Ectodermal cell (in vitro differentiated cells): ENCODE data around the gene BMX. TPM values are rescaled to one million over a fixed set of nuclear protein-coding genes. Genes with fewer than 3 reads are reported as not detected.

Experiments used
- H3K27ac ChIP-seq: 2 replicates; pipeline ENCODE4 v1.7.0; 2013; ENCODE audit warnings: mild to moderate bottlenecking, low read depth, low read length; ENCODE audit not compliant: insufficient read depth, poor library complexity, severe bottlenecking
- H3K27me3 ChIP-seq: 2 replicates; pipeline ENCODE4 v1.7.0; 2013; ENCODE audit warnings: mild to moderate bottlenecking, low read length; ENCODE audit not compliant: insufficient read depth, control insufficient read depth, poor library complexity, severe bottlenecking
- H3K36me3 ChIP-seq: one replicate; pipeline ENCODE4 v1.7.0; 2013; ENCODE audit warnings: low read length; ENCODE audit not compliant: control insufficient read depth, insufficient read depth
- H3K4me1 ChIP-seq: one replicate; pipeline ENCODE4 v1.7.0; 2013; ENCODE audit warnings: low read length; ENCODE audit not compliant: control insufficient read depth, insufficient read depth
- H3K4me3 ChIP-seq: 2 replicates; pipeline ENCODE4 v1.7.0; 2013; ENCODE audit warnings: low read depth, low read length, control low read depth; ENCODE audit not compliant: insufficient read depth
- H3K9me3 ChIP-seq: 2 replicates; pipeline ENCODE4 v1.7.0; 2013; ENCODE audit warnings: mild to moderate bottlenecking, low read length, moderate library complexity; ENCODE audit not compliant: control insufficient read depth
- WGBS, 2 experiments: methylation state at CpG; one replicate each; pipeline ENCODE4 v1.1.7; 2013; ENCODE audit warnings: missing lambda C conversion rate in 2 of 2; 5-methylcytosine and 5-hydroxymethylcytosine counted together
- polyA plus RNA-seq, 4 experiments: library from polyadenylated mRNA; stranded (reverse); fragments of 50-300 nt; gene quantifications; one replicate each; pipeline ENCODE4 v1.2.3, GENCODE V29; 2013

The BMX gene
- polyA plus RNA-seq (2013, experiment 1 of 4), result not detected
- not detected for polyA plus RNA-seq (2013, experiment 2 of 4)
- polyA plus RNA-seq (2013, experiment 3 of 4), result not detected
- polyA plus RNA-seq (2013, experiment 4 of 4), result not detected

GRCh38 chrX:15500497-15500966, at the start of gene BMX:
Gene BMX (plus strand): TSS chrX:15500807. CDS start chrX:15508354, 7,547 bp downstream.
- Histone ChIP-seq H3K27me3 (no peaks in the 10 kb centered on the region), H3K36me3 (no peaks in the 10 kb centered on the region), H3K4me1 (no peaks in the 10 kb centered on the region), H3K9me3 (no peaks in the 10 kb centered on the region), H3K4me3 (no peak within 1 kb of the TSS), H3K27ac (no peak within 1 kb of the TSS)
- WGBS, 2 experiments, result 93 to 98% methylated on average over 15 to 18 of the region's 18 CpGs

- Histone ChIP-seq H3K27ac (no peak overlapping the region), H3K4me3 (no peak overlapping the region), H3K9me3 (no peaks in the 10 kb centered on the region), H3K36me3 (no peaks in the 10 kb centered on the region), H3K27me3 (no peaks in the 10 kb centered on the region), H3K4me1 (peaks cover 7% of the 10 kb centered on the region)
- WGBS, 2 experiments, result 88 to 89% methylated on average over 1 of the region's 1 CpG
These were observed 48.7 kb upstream of the BMX start for GRCh38 chrX:15451913-15452312.

DNA sequence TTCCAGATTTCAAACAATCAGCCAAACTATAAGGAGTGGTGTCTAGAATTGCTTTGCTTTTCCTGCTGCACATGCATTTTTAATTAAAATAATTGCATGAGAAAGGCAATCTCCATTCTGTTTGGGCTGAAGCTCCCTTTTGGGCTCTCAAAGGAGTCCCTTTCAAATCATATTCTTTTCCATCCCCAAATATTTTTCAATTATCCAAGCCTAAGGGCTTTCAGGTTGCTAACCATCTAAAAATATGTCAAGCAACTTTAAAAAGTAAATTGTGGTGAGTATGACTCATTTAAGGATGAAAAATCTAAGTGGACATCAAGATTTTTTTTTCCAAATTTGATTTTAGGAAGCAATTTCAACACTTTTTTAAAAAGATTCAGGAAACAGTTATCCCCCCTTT, 35.9 kb upstream of the BMX start:
- H3K4me3 ChIP-seq, result no peak overlapping the region
- H3K36me3 ChIP-seq, result no peaks in the 10 kb centered on the region

DNA sequence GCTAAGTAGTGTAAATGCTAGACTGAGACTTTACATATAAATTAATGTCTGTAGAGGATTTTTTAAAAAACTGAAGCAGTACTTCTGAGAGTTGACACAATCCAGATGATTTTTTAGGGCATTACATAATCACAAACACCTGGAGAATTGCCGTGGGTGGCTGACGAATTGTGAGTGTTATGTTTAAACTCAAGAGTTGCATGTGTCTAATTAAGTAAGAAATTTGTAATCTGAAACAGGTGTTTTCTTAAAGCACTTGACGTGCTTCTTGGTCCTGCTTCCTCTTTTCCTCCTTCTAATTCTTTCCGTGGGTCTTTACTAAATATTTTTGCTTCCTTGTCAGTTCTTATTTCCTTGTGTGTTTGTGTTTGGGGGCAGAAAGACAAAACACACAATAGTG, 35.3 kb upstream of the BMX start:
- H3K36me3 ChIP-seq, result no peaks in the 10 kb centered on the region
- 92 to 96% methylated on average over 3 of the region's 4 CpGs for WGBS, 2 experiments
- H3K4me3 ChIP-seq, result no peak overlapping the region
- H3K27me3 ChIP-seq, result no peaks in the 10 kb centered on the region
- H3K9me3 ChIP-seq, result no peaks in the 10 kb centered on the region
- no peaks in the 10 kb centered on the region for H3K4me1 ChIP-seq
- H3K27ac ChIP-seq, result no peak overlapping the region

More for the DNA sequence above, 35.9 kb upstream of the BMX start:
- Histone ChIP-seq H3K4me1 (no peaks in the 10 kb centered on the region), H3K27ac (no peak overlapping the region), H3K9me3 (no peaks in the 10 kb centered on the region), H3K27me3 (no peaks in the 10 kb centered on the region)

DNA sequence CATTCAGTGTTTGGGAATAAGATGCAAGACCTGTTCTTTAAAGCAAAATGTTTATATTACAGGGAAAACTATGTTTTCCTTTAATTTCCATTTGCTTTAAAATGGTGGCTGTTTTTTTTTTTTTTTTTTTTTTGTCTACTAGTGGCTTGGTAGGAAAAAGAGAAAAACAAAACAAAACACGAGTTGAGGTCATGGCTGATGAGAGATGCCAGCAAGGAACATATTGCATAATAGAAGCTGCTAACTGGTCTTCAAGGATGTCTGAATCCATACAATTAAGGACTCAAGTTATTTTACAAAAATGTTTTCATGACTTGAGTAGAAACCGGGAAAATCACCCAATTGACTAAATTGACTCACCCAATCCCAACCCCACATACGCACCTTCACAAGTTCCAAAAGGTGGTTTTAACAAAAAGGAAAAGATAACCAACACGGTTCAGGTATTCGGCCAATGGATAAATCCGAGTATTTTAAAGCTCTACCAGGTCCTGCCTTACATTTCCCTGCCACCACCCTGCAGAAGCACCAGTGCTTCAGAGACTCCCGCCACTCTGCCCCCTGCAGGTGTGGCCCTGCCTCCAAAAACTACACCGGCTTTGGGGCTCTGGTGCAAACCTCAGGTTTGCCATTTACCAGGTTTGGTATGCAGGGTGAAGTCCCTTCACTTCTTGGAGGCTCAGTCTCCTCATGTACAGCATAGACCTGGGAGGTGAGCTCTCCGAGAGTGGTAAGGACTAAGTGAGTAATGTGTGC, 34.5 kb upstream of the BMX start:
- Histone ChIP-seq H3K4me1 (no peaks in the 10 kb centered on the region), H3K36me3 (no peaks in the 10 kb centered on the region), H3K27me3 (no peaks in the 10 kb centered on the region), H3K9me3 (no peaks in the 10 kb centered on the region), H3K4me3 (no peak overlapping the region), H3K27ac (no peak overlapping the region)
- 78 to 93% methylated on average over 8 of the region's 9 CpGs for WGBS, 2 experiments

DNA sequence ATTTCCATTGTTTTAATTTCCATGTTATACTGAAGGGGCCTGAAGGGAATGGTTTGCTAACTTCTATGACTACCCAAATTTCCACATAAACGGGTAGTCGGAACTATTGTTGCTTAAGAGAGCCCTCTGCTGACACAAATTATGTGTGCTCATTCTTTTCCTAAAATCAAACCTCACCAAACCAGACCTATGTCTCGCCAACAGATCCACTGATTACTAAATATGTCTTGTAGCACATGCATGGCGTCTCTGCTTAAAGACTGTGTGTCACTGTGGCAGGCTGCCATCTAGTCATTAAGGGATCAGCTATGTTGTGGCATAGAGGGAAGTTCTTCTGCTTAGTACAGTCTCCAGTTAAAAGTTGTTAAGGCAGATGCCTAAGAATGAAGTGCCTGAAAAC, 32.6 kb upstream of the BMX start:
- WGBS, 2 experiments, result 77 to 93% methylated on average over 4 of the region's 4 CpGs

DNA sequence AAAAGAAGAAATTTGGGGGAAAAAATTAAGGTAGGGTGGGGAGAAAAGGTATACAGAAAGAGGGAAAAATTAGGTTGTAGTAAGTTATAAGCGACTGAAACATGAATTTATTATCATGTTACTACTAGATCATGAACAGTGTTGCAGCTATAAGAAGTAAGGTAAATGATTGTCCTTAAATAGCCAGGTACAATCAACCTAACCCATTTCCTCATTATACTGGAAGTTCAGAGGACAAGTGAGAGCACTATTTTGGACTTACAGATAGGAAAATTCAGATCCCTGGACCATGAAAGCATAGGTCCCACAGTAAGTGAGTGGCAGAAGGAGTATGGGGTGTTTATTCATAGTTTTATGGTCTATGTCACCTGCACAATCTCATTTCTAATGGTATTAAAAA, 31.0 kb upstream of the BMX start:
- H3K4me3 ChIP-seq, result no peak overlapping the region
- H3K4me1 ChIP-seq, result no peaks in the 10 kb centered on the region
- H3K36me3 ChIP-seq, result no peaks in the 10 kb centered on the region
- no peaks in the 10 kb centered on the region for H3K9me3 ChIP-seq
- WGBS, 2 experiments, result 100% methylated on average over 1 of the region's 1 CpG; no CpG with 5 or more reads in 1 of the 2 experiments
- H3K27me3 ChIP-seq, result no peaks in the 10 kb centered on the region
- H3K27ac ChIP-seq, result no peak overlapping the region

More for the DNA sequence above, 32.6 kb upstream of the BMX start:
- H3K36me3 ChIP-seq, result no peaks in the 10 kb centered on the region
- no peak overlapping the region for H3K4me3 ChIP-seq
- H3K9me3 ChIP-seq, result no peaks in the 10 kb centered on the region
- no peaks in the 10 kb centered on the region for H3K4me1 ChIP-seq
- H3K27me3 ChIP-seq, result no peaks in the 10 kb centered on the region
- no peak overlapping the region for H3K27ac ChIP-seq

DNA sequence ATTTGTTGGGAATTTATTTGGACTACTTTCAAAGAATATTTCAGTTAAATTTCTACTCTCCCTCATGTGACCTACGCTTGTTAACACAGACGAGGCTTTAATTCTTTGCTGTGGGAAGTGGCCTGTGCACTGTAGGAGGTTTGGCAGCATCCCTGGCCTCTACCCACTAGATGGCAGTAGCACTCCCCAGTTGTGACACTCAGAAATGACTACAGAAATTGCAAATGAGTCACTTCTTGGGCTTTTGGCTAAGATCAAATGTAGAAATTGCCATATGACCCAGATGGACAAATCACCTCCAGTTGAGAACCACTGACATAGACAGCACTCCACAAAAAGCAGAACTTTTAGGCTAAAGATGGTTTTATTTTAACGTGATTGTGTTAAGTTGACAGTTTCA, 29.6 kb upstream of the BMX start:
- Histone ChIP-seq H3K27me3 (no peaks in the 10 kb centered on the region), H3K4me1 (peaks cover 5% of the 10 kb centered on the region), H3K4me3 (no peak overlapping the region), H3K36me3 (no peaks in the 10 kb centered on the region), H3K9me3 (no peaks in the 10 kb centered on the region), H3K27ac (no peak overlapping the region)
- WGBS, 2 experiments, result 44 to 47% methylated on average over 2 of the region's 3 CpGs

GRCh38 chrX:15472531-15472930, 28.1 kb upstream of the BMX start:
- Histone ChIP-seq H3K4me1 (peaks cover 5% of the 10 kb centered on the region), H3K9me3 (no peaks in the 10 kb centered on the region), H3K36me3 (no peaks in the 10 kb centered on the region)

GRCh38 chrX:15474028-15474427, 26.6 kb upstream of the BMX start:
- peaks cover 5% of the 10 kb centered on the region for H3K4me1 ChIP-seq
- no peaks in the 10 kb centered on the region for H3K36me3 ChIP-seq
- H3K27ac ChIP-seq, result no peak overlapping the region
- WGBS, 2 experiments, result 91 to 94% methylated on average over 3 of the region's 4 CpGs
- no peaks in the 10 kb centered on the region for H3K27me3 ChIP-seq
- no peaks in the 10 kb centered on the region for H3K9me3 ChIP-seq
- no peak overlapping the region for H3K4me3 ChIP-seq

More at GRCh38 chrX:15472531-15472930, 28.1 kb upstream of the BMX start:
- Histone ChIP-seq H3K4me3 (no peak overlapping the region), H3K27me3 (no peaks in the 10 kb centered on the region), H3K27ac (no peak overlapping the region)
